ENCODE measurements around the gene TXNL4A.
"Not testable (repeated sequence)": the region's sequence is repeated elsewhere in the genome, so short reads cannot be mapped to it uniquely, and the experiment has no call there.

The TXNL4A gene

GRCh38 chr18:80009661-80010550 is 21.5 kb upstream of the TXNL4A start:
- no peak for TF ChIP-seq CTCF (IDR thresholded peaks at IDR 0.05; ENCODE audit: low read depth, low read length, missing control alignments)
- no peak overlapping the region for H3K4me3 ChIP-seq (replicated peaks; ENCODE audit: low read depth, low read length)
- DNase-seq (ENCODE audit: extremely low read depth, low read depth) = peak; percentile 89

- TF ChIP-seq CTCF (IDR thresholded peaks at IDR 0.05; ENCODE audit: low read depth, low read length, missing control alignments) = no peak
- H3K4me3 ChIP-seq (replicated peaks; ENCODE audit: low read depth, low read length) = no peak overlapping the region
- no peak for DNase-seq (ENCODE audit: extremely low read depth, low read depth)
These were observed 18.4 kb upstream of the TXNL4A start for GRCh38 chr18:80006724-80007123.

GRCh38 chr18:80004600-80005342 is 16.4 kb upstream of the TXNL4A start:
- DNase-seq (ENCODE audit: extremely low read depth, low read depth) = no peak
- H3K4me3 ChIP-seq (replicated peaks; ENCODE audit: low read depth, low read length) = no peak overlapping the region
- no peak for TF ChIP-seq CTCF (IDR thresholded peaks at IDR 0.05; ENCODE audit: low read depth, low read length, missing control alignments)

GRCh38 chr18:80002468-80002867 is 14.1 kb upstream of the TXNL4A start:
- no peak for DNase-seq (ENCODE audit: extremely low read depth, low read depth)
- TF ChIP-seq CTCF (IDR thresholded peaks at IDR 0.05; ENCODE audit: low read depth, low read length, missing control alignments) = no peak

GRCh38 chr18:80000877-80001276 is 12.5 kb upstream of the TXNL4A start:
- H3K4me3 ChIP-seq (replicated peaks; ENCODE audit: low read depth, low read length) = no peak overlapping the region
- no peak for DNase-seq (ENCODE audit: extremely low read depth, low read depth)
- TF ChIP-seq CTCF (IDR thresholded peaks at IDR 0.05; ENCODE audit: low read depth, low read length, missing control alignments) = no peak

More at GRCh38 chr18:80002468-80002867, 14.1 kb upstream of the TXNL4A start:
- no peak overlapping the region for H3K4me3 ChIP-seq (replicated peaks; ENCODE audit: low read depth, low read length)

GRCh38 chr18:79999701-80000100 is 11.3 kb upstream of the TXNL4A start:
- not testable (repeated sequence) for H3K4me3 ChIP-seq (replicated peaks; ENCODE audit: low read depth, low read length); DNase-seq (ENCODE audit: extremely low read depth, low read depth)

GRCh38 chr18:79991494-79991893 is 3.1 kb upstream of the TXNL4A start:
- no peak for TF ChIP-seq CTCF (IDR thresholded peaks at IDR 0.05; ENCODE audit: low read depth, low read length, missing control alignments)
- H3K4me3 ChIP-seq (replicated peaks; ENCODE audit: low read depth, low read length) = no peak overlapping the region
- DNase-seq (ENCODE audit: extremely low read depth, low read depth) = no peak
